HT1080 (cell line): ENCODE measurements around the gene RASGRP2. TPM values are rescaled to one million over a fixed set of nuclear protein-coding genes. Genes with fewer than 3 reads are reported as not detected.

Source experiments
- DNase-seq: peaks from one replicate; pipeline ENCODE4 v3.0.0-alpha.2; 2015; ENCODE audit warnings: low read depth
- polyA plus RNA-seq, 2 experiments: library from polyadenylated mRNA; depleted of rRNA; stranded (reverse); fragments of >200 nt; gene quantifications; 2 replicates each; pipeline ENCODE4 v1.2.3, GENCODE V29; 2015
- total RNA-seq: library from RNA; depleted of rRNA; stranded (reverse); fragments of >200 nt; shearing (Covaris generic); gene quantifications from 2 replicates; pipeline ENCODE4 v1.2.3, GENCODE V29; 2014; rRNA removed

Gene RASGRP2
- not detected in 2 replicates for total RNA-seq
- not detected in 2 replicates for polyA plus RNA-seq (2015; cell fraction: cytosol; rRNA removed)
- not detected in 2 replicates for polyA plus RNA-seq (2015; cell fraction: nucleus; rRNA removed)

DNA sequence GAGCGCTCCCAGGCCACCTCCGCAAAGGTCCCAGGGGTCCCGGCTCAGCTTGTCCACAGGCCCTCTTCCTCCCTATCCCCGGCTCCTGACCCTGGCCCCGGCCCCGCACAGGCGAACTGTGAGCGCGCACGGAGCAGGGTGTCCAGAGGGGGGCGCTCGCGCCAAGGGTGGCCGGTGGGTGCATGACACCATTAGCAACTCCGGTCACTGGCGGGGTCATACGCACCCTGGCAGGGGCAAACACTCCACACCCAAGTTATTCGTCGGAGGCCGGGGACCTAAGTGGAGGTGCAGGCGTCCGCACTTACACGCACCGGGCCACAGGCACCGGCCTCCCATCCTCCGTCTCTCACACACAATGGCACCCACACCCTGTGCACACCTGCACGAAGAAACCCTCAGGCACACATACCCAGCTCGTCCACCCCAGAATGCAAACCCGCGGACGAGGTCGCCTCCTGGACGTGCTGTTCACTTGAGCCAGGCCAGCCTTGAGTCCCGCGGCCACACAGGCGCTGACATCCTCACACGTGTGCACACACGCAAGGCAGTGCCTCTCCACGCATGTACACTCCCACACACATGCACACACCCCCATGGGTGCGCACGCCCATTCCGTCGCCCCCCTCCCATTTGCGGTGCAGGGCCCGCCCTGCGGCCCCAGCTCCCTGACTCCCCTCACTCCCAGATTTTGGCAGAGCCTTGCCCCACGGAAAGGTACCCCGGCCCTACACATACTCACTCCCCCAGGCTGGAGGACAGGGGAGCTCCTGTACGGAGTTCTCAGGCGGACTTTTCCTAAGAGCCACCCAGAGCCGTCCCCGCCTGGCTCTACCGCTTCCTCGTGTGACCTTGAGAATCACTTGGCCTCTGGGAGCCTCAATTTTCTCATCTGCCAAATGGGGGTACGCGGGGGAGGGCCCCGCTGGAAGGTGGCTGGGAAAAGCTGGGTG, at the start of gene RASGRP2:
Gene RASGRP2, minus strand, starts transcription at position 552 of the 953 bp plus-strand sequence. CDS start 1,276 bp downstream, outside the sequence.
- no peak for DNase-seq

DNA sequence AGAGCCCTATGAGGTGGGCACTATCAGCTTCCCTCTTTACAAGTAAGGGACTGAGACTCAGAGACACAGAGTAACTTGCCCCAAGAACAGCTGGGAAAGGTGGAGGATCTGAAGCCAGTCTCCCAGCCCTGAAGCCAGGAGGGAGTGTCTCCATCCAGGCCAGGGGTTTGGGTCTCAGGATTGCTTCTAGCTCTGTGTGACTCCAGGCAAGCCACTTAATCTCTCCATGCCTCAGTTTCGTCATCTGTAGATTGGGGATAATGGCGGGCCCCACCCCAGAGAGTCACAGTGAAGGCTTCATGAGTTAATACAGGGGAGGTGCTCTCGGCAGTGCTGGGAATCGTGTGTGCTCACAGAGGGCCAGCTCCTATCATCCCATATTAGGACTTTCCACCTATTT, 48.5 kb upstream of the RASGRP2 start:
- DNase-seq, result no peak

DNA sequence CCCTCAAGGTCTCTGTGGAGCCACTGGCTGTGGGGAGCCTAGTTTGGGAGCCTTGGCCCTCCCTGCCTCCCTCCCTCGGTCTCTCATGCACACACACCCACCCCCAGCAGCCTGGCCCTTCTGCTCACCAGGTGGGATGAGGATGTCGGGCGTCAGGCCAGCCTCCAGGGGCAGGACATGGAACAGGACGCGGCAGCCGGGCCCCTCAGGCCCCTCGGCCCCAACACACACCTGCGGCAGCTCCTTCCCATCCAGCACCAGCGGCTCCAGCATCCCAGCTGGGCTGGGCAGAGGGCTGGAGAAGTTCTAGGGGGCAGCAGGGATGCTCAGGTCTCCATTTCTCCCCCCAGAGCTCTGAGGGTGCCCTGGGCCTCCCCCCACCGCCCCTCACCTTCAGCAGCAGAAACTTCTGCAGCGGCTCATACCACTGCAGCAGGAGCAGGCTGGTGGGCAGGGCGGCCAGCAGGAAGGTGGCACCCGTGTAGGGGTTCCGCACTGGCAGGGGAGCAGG, 47.9 kb upstream of the RASGRP2 start:
- no peak for DNase-seq

DNA sequence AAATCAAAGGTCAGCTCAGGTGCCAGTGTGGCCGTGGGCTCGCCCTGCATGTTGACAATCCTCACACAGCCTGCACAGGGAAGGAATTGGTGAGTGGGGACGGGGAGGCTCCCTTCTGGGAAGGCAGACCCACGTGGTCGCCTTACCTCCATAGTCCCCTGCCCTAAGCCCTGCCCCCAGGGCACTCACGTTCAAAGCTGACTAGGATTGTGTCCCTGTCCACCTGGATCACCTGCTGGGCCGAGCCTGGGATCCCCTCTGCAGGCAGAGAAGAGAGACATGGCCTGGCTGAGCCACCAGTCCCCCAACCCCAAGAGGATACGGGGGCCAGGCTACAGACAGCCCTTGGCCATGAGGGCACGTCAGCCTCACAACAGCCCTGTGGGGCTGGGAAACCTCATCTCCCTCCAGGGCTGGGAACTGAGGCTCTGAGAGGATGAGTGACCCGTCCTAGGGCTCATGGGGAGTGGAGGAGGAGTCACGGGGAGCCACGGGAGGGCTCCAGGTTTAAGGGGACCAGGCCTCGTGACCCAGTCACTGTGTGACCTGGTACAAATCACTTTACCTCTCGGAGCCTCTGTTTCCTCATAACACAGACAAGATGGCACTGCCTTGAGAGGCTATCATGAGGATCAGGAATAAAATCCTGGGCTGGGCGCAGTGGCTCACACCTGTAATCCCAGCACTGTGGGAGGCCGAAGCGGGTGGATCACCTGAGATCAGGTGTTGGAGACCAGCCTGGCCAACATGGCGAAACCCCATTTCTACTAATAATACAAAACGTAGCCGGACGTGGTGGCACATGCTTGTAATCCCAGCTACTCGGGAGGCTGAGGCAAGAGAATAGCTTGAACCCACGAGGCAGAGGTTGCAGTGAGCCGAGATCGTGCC, 46.5 kb upstream of the RASGRP2 start:
- DNase-seq, result no peak

DNA sequence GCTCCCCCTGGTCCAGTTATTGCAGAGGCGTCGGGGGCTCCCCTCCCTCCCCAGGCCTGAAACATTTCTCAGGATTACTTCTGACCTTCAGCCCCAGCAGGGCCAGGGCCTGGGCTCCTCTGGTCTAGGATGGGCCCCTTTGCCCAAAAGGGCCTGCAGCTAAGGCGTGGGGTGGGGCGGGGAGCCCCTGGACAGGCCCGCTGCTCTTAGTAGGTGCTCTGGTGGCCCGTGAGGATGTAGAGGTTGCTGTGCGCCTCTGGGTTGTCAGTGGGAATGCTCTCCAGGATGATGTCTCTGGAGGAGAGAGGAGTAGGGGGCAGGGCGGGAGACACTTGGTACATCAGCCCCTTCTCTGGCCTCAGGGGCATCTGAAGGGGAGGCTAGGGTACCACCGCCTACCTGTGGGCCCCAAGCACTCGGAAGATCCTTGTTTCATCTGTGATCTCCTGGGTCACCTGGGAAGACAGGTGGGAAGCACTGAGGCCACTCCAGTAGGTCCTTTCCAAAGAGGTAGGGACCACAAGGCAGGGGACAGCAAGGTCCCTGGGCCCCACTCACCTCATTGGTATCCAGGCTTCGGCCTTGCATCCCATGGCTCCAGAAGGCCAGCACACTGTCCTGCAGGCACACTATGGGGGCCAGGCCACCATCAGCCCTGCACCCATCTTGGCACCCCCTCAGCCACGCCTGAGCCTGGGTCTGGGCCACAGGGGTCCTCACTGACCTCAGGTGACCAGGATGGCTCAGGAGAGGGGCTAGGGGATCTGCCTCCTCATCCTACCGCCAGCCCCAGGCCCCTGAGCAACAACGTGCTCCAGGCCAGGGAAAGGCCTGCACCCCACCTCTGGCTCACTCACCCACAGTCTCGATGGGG, 45.6 kb upstream of the RASGRP2 start:
- DNase-seq, result no peak

DNA sequence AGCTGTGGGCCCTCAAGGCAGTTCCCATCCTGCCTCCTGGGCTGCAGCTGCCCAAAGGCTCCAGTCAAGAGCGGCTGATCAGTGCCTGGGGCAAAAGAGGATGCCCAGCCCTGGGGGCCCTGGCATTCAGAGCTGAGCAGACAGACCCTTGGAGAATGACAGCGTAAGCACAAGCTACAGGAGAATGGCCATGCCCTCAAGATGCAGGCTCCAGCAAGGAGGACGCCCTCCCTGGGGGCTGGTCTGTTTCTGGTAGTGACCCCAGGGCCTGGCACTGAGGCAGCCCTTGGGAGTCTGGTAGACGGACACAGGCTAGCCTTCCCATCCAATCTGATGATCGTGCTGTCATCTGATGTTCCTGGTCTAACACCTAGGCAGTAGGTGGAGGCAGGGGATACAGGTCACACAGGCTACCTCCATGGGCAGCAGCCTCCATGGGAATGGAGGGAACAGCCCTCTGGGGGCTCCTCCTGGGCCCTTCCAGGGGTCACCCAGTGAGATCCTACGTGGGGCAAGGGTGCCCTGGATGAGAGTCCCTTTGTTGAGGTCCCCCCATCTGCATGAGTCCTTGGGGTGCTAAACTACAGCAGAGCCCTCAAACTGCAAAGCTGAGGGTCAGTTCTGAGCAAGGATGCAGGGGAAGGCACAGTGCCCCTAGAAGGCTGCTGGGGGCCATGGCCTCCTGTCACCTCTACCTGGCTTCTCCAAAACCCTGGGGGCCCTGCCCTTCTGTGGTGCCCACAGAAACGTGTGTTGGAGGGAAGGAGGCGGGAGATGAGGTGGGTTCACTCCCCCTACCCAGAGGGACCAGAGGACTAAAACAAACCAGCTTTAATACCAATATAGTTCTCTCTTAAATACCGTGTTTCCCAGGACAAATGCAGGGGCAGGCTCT, 44.6 kb upstream of the RASGRP2 start:
- DNase-seq, result no peak

DNA sequence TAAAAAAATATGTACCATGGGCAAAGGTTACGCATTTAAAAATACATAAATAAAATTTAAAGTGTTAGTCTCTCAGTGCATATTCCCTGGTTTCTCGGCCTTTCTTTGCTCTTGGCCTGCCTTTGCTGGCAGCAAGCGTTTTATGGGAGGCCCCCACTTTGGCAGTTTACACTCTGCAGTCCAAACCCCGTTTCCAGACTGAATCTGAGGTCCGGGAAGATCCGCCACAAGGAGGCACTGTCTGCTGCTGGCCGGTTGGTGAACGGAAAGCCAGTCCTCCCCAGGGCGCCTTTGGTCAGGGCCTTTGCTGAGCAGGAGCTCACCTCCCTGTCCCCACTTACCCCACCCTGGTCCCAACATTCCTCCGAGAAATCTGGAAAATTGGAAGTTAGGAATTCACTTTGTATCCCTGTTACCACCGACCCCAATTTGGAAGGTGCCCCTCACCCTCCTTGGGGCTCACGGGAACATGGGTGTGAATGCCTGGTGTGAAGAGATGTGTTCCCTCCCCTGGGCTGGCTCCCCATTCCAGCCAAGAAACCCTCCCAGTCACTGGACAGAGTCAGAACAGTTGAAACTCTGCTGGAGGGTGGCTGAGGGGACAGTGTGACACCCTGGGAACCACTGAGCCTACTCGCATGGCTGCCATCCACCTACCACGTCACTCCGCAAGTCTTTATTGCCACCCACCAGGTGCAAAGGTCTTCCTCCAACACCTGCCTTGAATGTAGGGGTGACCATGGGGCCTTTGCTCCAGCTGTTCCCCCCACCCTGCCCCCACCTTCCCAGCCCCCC, 43.8 kb upstream of the RASGRP2 start:
- peak; percentile 35 for DNase-seq

DNA sequence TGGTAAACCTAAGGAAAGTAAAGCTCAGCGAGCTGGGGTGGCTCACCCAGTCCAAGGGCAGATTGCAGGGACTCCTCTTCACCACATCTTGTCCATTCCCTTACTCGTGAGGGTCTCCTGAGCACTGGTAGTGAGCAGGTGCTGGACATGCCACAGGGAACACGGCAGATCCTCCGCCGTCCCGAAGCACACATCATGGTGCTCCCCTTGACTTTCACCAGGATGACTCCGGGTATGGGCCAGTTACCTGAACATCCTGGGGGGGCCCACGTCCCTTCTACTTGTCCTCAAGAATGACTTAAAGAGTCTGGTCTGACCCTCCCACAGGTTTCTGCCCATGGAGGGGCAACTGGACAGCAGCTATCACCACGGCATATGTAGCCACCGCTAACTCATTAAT, 42.4 kb upstream of the RASGRP2 start:
- DNase-seq, result no peak

DNA sequence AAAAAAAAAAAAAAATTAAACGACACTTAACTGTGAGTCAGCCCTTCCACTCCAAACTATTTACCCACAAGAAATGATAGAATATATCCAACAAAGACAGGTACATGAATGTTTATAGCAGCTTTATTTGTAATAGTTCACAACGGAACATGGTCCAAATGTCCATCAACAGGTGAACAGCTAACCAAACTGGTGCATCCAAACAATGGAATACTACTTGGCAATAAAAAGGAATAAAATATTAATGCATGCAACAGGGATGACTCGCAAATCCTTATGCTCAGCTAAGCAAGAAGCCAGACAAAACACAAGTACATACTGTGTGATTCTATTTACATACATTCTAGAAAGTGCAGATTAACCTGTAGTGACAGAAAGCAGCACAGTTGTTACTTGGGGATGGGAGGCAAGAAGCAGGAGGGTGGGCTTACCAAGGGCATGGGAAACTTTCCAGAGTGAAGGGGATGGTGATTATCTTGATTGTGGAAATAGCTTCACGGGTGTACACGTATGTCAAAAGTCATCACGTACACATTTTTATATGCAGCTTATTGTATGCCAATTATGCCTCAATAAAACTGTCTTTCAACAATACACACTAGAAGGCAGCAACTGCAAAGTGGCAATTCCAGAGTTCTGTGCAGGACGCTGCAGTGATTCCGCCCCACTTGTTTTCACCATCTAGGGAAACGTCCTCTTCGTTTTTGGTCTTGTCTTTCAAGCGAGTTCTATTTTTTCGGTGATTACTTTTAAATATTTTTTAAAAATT, 41.1 kb upstream of the RASGRP2 start:
- no peak for DNase-seq

DNA sequence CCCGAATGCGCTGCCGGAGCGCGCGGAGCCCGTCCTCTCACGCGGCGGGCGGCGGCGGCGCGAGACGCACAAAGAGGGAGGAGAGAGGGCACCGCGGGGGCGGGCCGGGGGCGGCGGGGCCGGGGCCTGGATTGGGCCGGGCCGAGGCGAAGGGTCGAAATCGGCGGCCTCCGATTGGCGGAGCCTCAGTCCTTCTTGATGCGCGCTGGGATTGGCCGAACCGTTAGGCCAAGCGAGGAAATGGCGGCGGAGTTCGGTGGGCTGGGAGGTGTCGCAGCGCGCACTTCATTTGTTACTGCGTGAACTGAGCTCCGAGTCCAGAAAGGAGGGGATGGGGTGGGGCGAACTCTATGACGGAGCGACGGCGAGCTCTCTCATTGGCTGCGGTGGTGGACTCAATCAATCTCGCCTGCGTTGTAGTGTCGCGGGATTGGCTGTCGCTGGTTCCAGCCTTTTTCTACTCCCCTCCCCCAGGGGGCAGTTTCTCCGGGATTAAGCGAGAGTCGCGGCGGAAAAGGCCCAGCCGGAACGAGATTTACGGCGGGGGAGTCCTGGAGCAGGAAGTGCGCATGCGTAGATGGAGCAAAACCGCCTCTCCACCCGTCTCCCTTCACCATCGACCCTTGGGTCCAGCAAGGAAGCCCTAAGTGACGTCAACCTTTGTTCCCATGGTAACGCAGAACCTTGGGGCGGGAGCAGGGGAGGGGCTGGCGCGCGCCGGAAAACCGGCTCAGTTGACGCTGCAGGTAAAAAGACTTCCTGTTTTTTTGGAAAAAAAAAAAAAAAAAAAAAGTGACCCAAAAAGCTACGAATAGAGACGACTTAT, 34.7 kb upstream of the RASGRP2 start, which contains the start of gene SF1:
Gene SF1, minus strand, starts transcription at position 70 of the 826 bp plus-strand sequence. CDS start 150 bp downstream, outside the sequence.
- DNase-seq, result peak; percentile 100

DNA sequence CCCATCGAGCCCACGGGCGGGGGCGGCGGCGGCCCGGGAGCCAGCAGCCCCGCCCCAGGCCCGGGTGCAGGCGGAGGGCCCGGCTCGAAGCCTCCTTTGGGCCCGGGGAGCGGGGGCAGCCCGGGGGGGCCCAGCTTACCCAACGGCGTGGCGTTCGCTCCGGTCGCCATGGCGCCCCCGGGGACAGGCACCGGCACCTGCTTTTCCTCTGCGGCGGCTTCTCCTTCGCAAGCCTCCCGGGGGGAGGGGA, 34.2 kb upstream of the RASGRP2 start:
- DNase-seq, result no peak

DNA sequence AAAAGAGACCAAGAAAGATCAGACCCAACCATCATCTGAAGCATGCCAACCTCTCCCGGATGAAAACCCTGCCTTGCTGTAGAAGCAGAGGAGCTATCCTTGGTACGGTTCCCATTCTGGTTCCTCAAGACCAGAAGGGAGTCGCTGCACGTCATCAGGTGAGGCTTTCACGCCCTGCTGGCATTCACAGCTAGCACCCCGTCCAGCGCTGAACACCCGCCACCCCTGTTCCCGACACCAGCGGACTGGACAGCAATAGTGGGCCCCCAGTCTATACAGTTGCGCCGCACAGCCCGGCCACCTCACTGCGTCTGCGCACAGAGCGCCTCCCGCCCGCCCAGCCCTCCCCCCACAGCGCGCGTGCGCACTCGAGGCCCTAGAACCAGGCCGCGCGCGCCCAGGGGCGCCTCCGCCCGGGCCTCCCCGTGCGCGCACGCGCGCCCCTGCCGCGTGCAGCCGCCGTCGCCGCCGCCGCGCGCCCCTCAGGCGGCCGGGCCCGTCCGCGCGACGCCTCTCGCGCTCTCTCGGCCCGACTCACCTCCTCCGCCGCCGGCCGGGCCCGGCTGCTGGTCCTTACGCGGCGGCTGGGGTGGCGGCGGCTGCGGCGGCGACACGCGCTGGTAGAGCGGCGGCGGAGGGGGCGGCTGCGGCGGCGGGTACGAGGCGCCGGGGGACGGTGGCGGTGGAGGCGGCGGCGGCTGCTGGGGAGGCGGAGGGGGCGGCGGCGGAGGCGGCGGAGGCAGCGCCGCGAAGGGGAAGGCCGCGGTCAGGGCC, 33.7 kb upstream of the RASGRP2 start:
- DNase-seq, result peak; percentile 60

DNA sequence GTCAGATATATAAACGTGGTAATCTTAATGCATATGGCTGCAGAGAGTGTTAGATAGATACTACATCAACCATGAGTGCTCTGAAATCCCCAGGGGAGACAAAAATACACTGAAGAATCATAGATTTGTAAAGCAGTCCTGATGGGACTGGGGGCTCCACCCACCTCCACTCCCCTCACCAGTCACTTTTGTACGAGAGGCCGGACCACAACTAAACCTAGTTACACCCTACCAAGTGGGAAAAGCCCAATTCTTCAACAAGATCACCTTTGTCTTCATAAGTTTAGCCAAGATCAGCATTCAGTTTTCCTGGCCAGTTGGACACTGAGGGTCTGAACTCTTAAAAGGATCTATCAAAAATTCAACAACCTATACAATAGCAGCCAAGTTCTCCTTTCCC, 32.9 kb upstream of the RASGRP2 start:
- DNase-seq, result no peak

DNA sequence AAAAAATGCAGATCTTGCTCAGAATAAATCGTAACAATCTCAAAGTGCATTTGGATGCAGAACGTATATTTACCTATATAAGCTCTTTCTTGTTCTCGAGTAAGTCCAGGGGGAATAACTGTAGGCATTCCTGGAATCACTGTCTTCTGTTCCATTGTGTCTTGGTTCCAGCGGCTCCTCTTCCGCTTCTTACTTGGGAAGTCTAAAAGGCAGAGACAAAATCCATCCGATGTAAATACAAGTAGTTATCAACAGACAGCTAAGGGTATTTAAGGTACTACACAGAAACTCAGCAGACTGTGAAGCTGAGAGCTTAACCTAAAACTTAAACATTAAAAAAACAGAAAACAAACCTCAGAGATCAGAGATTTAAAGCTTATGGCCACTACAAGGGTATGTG, 32.5 kb upstream of the RASGRP2 start:
- no peak for DNase-seq

DNA sequence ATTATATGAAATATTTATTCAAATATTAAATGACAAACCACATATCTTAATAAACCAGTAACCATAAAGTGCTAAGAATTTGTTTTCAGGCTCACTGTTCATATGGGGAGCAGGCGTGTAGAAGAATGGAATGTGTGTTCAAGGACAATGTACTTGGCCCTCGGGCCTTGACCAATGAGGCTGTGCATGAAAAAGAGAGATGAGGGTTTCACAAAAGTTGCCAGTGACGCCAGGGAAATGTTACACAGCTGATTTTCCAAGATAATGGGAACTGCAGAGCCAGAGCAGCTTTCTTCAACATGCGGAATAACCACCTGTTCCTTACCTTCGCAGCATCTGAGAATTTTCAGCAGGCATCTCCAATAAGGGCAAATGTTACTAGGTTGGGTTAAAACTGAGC, 30.2 kb upstream of the RASGRP2 start:
- no peak for DNase-seq

DNA sequence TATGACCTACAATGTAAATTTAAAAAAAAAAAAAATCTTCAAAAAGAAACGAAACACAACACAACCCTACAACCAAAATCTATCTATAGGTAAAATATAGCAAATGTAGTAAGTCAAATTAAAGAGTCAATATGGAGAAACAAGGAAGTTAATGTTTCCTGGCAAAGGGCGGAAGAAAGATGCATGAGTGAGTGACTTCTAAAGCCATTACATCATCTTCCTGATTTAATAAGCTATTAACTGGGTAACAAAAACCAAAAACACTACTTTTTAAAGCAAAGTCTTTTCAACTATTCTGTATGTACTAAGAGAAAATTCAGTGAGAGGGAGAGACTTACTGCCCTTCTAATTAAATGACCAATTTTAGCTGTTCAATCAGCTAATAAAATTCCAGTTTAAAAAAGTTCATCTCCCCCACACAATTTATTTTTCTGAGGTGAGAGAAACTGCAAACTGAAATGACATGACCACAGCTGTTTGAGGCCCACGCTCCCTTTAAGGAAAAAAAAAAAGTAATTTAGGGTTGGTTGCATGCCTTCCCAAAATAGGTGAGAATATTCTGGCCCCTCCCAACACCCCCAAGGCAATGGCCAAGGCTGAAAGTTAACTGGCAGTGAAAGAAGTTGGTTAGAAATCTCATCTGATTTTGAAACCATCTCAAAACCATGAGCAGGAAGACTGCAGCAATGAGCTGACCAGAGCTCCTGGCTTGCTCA, 28.5 kb upstream of the RASGRP2 start:
- DNase-seq, result no peak
